A549 treated with CORT108297 at 1 μM for 4 hours (cell line): ENCODE data around the gene AXIN1. TPM values are rescaled to one million over a fixed set of nuclear protein-coding genes. Genes with fewer than 3 reads are reported as not detected.

Experiments used
- total RNA-seq: library from RNA; stranded (reverse); fragments of 200-300 nt; extraction: Qiagen RNA extraction; gene quantifications from 5 replicates; pipeline ENCODE4 v1.2.3, GENCODE V29; 2022

Gene AXIN1
- total RNA-seq = 26.1 to 36.7 TPM (median 35.3 TPM) in 5 replicates

GRCh38 chr16:352547-353403, at the start of gene AXIN1:
TSS of gene AXIN1 (minus strand) at chr16:352723. CDS start at chr16:347025, 5,698 bp downstream.

GRCh38 chr16:401468-402348, 49.2 kb upstream of the AXIN1 start, which contains the start of gene DECR2:
TSS of gene DECR2 (plus strand) at chr16:401885. CDS start at chr16:401964, 79 bp downstream.

GRCh38 chr16:397135-397661, 44.7 kb upstream of the AXIN1 start, which contains the start of gene NME4:
TSS of gene NME4 (plus strand) at chr16:397199. CDS start at chr16:397223, 24 bp downstream.

GRCh38 chr16:381789-382717, 29.5 kb upstream of the AXIN1 start, which contains the start of gene PGAP6:
TSS of gene PGAP6 (minus strand) at chr16:381978. CDS start at chr16:381821, 157 bp downstream.

GRCh38 chr16:370443-370842, 17.9 kb upstream of the AXIN1 start, which contains the start of gene MRPL28:
TSS of gene MRPL28 (minus strand) at chr16:370538. CDS start at chr16:370218, 320 bp downstream.

GRCh38 chr16:283033-283805, 69.3 kb downstream of the AXIN1 start, which contains the start of gene PDIA2:
TSS of gene PDIA2 (plus strand) at chr16:283164. CDS start at chr16:283170, 6 bp downstream.

GRCh38 chr16:280552-280951, 72.0 kb downstream of the AXIN1 start, which contains the start of gene ARHGDIG:
TSS of gene ARHGDIG (plus strand) at chr16:280591. CDS start at chr16:280681, 90 bp downstream.

GRCh38 chr16:275786-276232, 76.7 kb downstream of the AXIN1 start, which contains the start of gene RGS11:
TSS of gene RGS11 (minus strand) at chr16:275944. CDS start at chr16:275911, 33 bp downstream.

Other genes with a start within 250 kb of the AXIN1 start
- 21.7 to 30.8 TPM (median 29.6 TPM) in 5 replicates for gene NPRL3, start 214.1 kb downstream of the AXIN1 start, total RNA-seq
- 0.14 TPM in 1 of 5 replicates, not detected in the others for gene HBZ, start 200.1 kb downstream of the AXIN1 start, total RNA-seq
- gene HBM, start 186.7 kb downstream of the AXIN1 start, total RNA-seq = not detected in 5 replicates
- 0.24 to 0.60 TPM (median 0.47 TPM) in 4 of 5 replicates, not detected in the other for gene HBA2, start 179.8 kb downstream of the AXIN1 start, total RNA-seq
- gene HBA1, start 176.0 kb downstream of the AXIN1 start, total RNA-seq = 0.78 to 1.9 TPM (median 1.1 TPM) in 5 replicates
- gene HBQ1, start 172.3 kb downstream of the AXIN1 start, total RNA-seq = 4.4 to 9.2 TPM (median 6.8 TPM) in 5 replicates
- 48.6 to 54.3 TPM (median 52.6 TPM) in 5 replicates for gene LUC7L, start 123.3 kb downstream of the AXIN1 start, total RNA-seq
- 44.1 to 50.9 TPM (median 47.7 TPM) in 5 replicates for gene FAM234A, start 117.9 kb downstream of the AXIN1 start, total RNA-seq
- 3.5 to 5.6 TPM (median 5.3 TPM) in 5 replicates for gene RGS11, start 76.8 kb downstream of the AXIN1 start, total RNA-seq
- 2.4 to 3.5 TPM (median 3.3 TPM) in 5 replicates for gene ARHGDIG, start 72.1 kb downstream of the AXIN1 start, total RNA-seq
- 0.42 to 0.74 TPM (median 0.48 TPM) in 5 replicates for gene PDIA2, start 69.6 kb downstream of the AXIN1 start, total RNA-seq
- gene MRPL28, start 17.8 kb upstream of the AXIN1 start, total RNA-seq = 122 to 138 TPM (median 130 TPM) in 5 replicates
- 25.0 to 40.2 TPM (median 40.2 TPM) in 5 replicates for gene PGAP6, start 29.3 kb upstream of the AXIN1 start, total RNA-seq
- gene NME4, start 44.5 kb upstream of the AXIN1 start, total RNA-seq = 274 to 468 TPM (median 443 TPM) in 5 replicates
- gene DECR2, start 49.2 kb upstream of the AXIN1 start, total RNA-seq = 19.7 to 30.5 TPM (median 29.6 TPM) in 5 replicates
- gene RAB11FIP3, start 72.9 kb upstream of the AXIN1 start, total RNA-seq = 19.3 to 25.6 TPM (median 21.6 TPM) in 5 replicates
- 43.1 to 85.3 TPM (median 79.8 TPM) in 5 replicates for gene CAPN15, start 175.0 kb upstream of the AXIN1 start, total RNA-seq
- 0.11 to 0.21 TPM (median 0.16 TPM) in 5 replicates for gene PRR35, start 207.7 kb upstream of the AXIN1 start, total RNA-seq
- gene NHLRC4, start 214.3 kb upstream of the AXIN1 start, total RNA-seq = 0.18 to 0.31 TPM (median 0.23 TPM) in 5 replicates
- 29.7 to 46.5 TPM (median 42.0 TPM) in 5 replicates for gene PIGQ, start 217.2 kb upstream of the AXIN1 start, total RNA-seq
- gene RAB40C, start 237.3 kb upstream of the AXIN1 start, total RNA-seq = 13.6 to 21.0 TPM (median 19.8 TPM) in 5 replicates